GM23338 (cell line): ENCODE data around the gene FHIP1B. TPM values are rescaled to one million over a fixed set of nuclear protein-coding genes. Genes with fewer than 3 reads are reported as not detected.

Experiments
- polyA plus RNA-seq: library from polyadenylated mRNA; unstranded; fragments of >200 nt; fragmentation: Nextera tagmentation; extraction: Ambion mirVana; gene quantifications from 2 replicates; pipeline ENCODE4 v1.2.1, GENCODE V29; 2016
- total RNA-seq: library from RNA; depleted of rRNA; stranded (reverse); fragments of >200 nt; shearing (Covaris generic); gene quantifications from 2 replicates; pipeline ENCODE4 v1.2.3, GENCODE V29; 2014; rRNA removed

Gene FHIP1B
- total and polyA plus RNA-seq, 2 experiments from 2014 or later = 10.3 to 34.5 TPM

Other genes starting within 250 kb of the FHIP1B start
- gene OR52L1, start 247.7 kb downstream of the FHIP1B start, total RNA-seq = 0.17 TPM in 1 of 2 replicates, not detected in the other
- not detected in 2 replicates for gene OR52L1, start 247.7 kb downstream of the FHIP1B start, polyA plus RNA-seq
- gene OR56A4, start 227.7 kb downstream of the FHIP1B start, total RNA-seq = 0.10 and 0.23 TPM in 2 replicates
- 0.16 and 0.23 TPM in 2 replicates for gene OR56A4, start 227.7 kb downstream of the FHIP1B start, polyA plus RNA-seq
- 0.35 and 0.97 TPM in 2 replicates for gene OR56A1, start 203.9 kb downstream of the FHIP1B start, total RNA-seq
- 0.06 and 0.10 TPM in 2 replicates for gene OR56A1, start 203.9 kb downstream of the FHIP1B start, polyA plus RNA-seq
- gene OR56B4, start 127.0 kb downstream of the FHIP1B start, total RNA-seq = not detected in 2 replicates
- gene OR56B4, start 127.0 kb downstream of the FHIP1B start, polyA plus RNA-seq = not detected in 2 replicates
- not detected in 2 replicates for gene OR52B2, start 64.3 kb downstream of the FHIP1B start, total RNA-seq
- not detected in 2 replicates for gene OR52B2, start 64.3 kb downstream of the FHIP1B start, polyA plus RNA-seq
- not detected in 2 replicates for gene OR52W1, start 35.4 kb downstream of the FHIP1B start, total RNA-seq
- not detected in 2 replicates for gene OR52W1, start 35.4 kb downstream of the FHIP1B start, polyA plus RNA-seq
- not detected in 2 replicates for gene C11orf42, start 29.1 kb downstream of the FHIP1B start, total RNA-seq
- gene C11orf42, start 29.1 kb downstream of the FHIP1B start, polyA plus RNA-seq = not detected in 2 replicates
- not detected in 2 replicates for gene CNGA4, start 4.5 kb upstream of the FHIP1B start, total RNA-seq
- gene CNGA4, start 4.5 kb upstream of the FHIP1B start, polyA plus RNA-seq = 0.15 TPM in 1 of 2 replicates, not detected in the other
- 7.0 and 8.2 TPM in 2 replicates for gene CCKBR, start 25.2 kb upstream of the FHIP1B start, total RNA-seq
- gene CCKBR, start 25.2 kb upstream of the FHIP1B start, polyA plus RNA-seq = 3.9 and 4.8 TPM in 2 replicates
- 34.2 and 41.3 TPM in 2 replicates for gene CAVIN3, start 85.9 kb upstream of the FHIP1B start, total RNA-seq
- 32.9 and 33.2 TPM in 2 replicates for gene CAVIN3, start 85.9 kb upstream of the FHIP1B start, polyA plus RNA-seq
- gene SMPD1, start 155.8 kb upstream of the FHIP1B start, total RNA-seq = 0.70 and 0.76 TPM in 2 replicates
- 0.92 and 0.97 TPM in 2 replicates for gene SMPD1, start 155.8 kb upstream of the FHIP1B start, polyA plus RNA-seq
- gene APBB1, start 184.5 kb upstream of the FHIP1B start, total RNA-seq = 24.7 and 26.6 TPM in 2 replicates
- 10.6 and 12.1 TPM in 2 replicates for gene APBB1, start 184.5 kb upstream of the FHIP1B start, polyA plus RNA-seq
- 0.50 and 0.63 TPM in 2 replicates for gene HPX, start 206.4 kb upstream of the FHIP1B start, total RNA-seq
- 0.47 and 0.71 TPM in 2 replicates for gene HPX, start 206.4 kb upstream of the FHIP1B start, polyA plus RNA-seq
- gene TRIM3, start 239.3 kb upstream of the FHIP1B start, total RNA-seq = 15.0 and 21.1 TPM in 2 replicates
- gene TRIM3, start 239.3 kb upstream of the FHIP1B start, polyA plus RNA-seq = 7.3 and 7.9 TPM in 2 replicates
- gene ARFIP2, start 246.7 kb upstream of the FHIP1B start, total RNA-seq = 61.5 and 65.4 TPM in 2 replicates
- 34.8 and 35.4 TPM in 2 replicates for gene ARFIP2, start 246.7 kb upstream of the FHIP1B start, polyA plus RNA-seq
- gene TIMM10B, start 246.9 kb upstream of the FHIP1B start, total RNA-seq = 54.2 and 76.4 TPM in 2 replicates
- gene TIMM10B, start 246.9 kb upstream of the FHIP1B start, polyA plus RNA-seq = 25.0 and 30.8 TPM in 2 replicates